ENCODE data around the gene CKLF.

DNA sequence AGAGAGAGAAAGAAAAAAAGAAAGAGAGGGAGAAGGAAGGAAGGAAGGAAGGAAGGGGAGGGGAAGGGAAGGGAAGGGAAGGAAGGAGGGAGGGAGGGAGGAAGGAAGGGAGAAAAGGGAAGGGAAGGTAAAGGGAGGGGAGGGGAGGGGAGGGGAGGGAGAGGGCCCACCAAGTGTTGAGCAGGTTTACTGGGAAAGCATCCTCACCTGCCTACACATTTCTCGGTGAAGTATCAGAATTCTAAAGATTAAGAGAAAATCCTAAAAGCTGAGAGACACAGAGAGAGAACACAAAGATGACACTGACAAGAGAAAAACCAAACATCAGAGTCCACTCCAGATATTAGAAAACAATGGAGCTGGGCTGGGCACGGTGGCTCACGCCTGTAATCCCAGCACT, 39.9 kb downstream of the CKLF start:
- no peak for TF ChIP-seq TAF1 (IDR thresholded peaks at IDR 0.05; ENCODE audit: borderline replicate concordance, low read depth, low read length)
- no peak for TF ChIP-seq POLR2AphosphoS5 (IDR thresholded peaks at IDR 0.05; ENCODE audit: low read depth, low read length)
- TF ChIP-seq POLR2A (IDR thresholded peaks at IDR 0.05; ENCODE audit: low read depth, low read length), result no peak
